GM12864 (cell line): ENCODE data around the gene SCLT1.
A peak's percentile ranks its signal among the peaks of the same experiment; 100 is the strongest.

Source experiments
- DNase-seq: peaks from one replicate; pipeline ENCODE4 v3.0.0-alpha.2; 2011; ENCODE audit warnings: low read depth
- H3K4me3 ChIP-seq: 2 replicates; pipeline ENCODE4 v1.5.1; 2011; ENCODE audit warnings: mild to moderate bottlenecking, low read depth, low read length, control low read depth
- TF ChIP-seq, protein P1 (sequence below): IDR thresholded peaks from 2 replicates; pipeline ENCODE4 v1.5.1; 2011; ENCODE audit warnings: low read depth, mild to moderate bottlenecking, moderate library complexity, low read length, control low read depth, inconsistent platforms; ENCODE audit errors: missing control alignments

Gene SCLT1

GRCh38 chr4:128917781-128918180 is 175.6 kb downstream of the SCLT1 start:
- H3K4me3 ChIP-seq = no peak overlapping the region
- peak; percentile 45 for DNase-seq
- TF ChIP-seq, protein P1, sequence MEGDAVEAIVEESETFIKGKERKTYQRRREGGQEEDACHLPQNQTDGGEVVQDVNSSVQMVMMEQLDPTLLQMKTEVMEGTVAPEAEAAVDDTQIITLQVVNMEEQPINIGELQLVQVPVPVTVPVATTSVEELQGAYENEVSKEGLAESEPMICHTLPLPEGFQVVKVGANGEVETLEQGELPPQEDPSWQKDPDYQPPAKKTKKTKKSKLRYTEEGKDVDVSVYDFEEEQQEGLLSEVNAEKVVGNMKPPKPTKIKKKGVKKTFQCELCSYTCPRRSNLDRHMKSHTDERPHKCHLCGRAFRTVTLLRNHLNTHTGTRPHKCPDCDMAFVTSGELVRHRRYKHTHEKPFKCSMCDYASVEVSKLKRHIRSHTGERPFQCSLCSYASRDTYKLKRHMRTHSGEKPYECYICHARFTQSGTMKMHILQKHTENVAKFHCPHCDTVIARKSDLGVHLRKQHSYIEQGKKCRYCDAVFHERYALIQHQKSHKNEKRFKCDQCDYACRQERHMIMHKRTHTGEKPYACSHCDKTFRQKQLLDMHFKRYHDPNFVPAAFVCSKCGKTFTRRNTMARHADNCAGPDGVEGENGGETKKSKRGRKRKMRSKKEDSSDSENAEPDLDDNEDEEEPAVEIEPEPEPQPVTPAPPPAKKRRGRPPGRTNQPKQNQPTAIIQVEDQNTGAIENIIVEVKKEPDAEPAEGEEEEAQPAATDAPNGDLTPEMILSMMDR = no peak

GRCh38 chr4:128916832-128917231 is 176.5 kb downstream of the SCLT1 start:
- TF ChIP-seq, protein P1 = no peak
- DNase-seq = peak; percentile 46
- H3K4me3 ChIP-seq = no peak overlapping the region

DNA sequence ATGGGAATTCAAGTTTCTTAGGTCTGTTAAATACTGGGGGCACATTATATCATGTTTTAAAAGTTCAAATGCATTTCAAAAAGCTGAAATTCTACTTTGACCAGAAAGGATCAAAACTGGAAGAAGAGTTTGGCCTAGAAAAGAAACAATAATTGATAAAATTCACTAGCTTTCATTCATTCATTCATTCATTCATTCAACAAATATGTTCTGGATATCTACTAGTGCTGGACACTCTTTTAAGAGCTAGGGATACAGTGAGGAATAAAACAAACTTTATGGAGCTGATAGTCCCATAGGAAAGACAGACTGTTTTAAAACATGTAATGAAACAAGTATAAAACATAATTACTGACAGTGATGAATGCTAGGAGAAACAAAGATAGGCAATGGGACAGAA is 177.8 kb downstream of the SCLT1 start:
- DNase-seq = no peak
- H3K4me3 ChIP-seq = no peak overlapping the region
- TF ChIP-seq, protein P1 = no peak

DNA sequence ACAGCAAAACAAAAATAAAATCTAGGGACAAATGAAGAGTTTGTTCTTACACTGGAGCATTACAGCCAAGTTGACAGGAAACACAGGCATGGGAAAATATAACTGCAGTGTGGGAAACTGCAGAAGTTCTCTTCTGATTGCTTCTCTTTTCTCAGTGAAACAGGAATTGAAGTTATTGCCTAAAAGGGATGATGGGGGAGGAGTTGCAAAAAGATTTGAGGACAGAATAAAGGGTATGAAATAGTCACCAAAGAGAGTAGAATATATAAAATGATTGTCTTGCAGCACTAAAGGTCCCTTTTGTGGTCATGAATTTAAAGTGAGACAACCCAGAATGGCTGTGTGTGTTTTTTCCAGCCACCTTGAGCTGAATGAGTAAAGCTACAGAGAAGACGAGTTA is 180.1 kb downstream of the SCLT1 start:
- TF ChIP-seq, protein P1 = no peak
- no peak overlapping the region for H3K4me3 ChIP-seq
- DNase-seq = peak; percentile 24

DNA sequence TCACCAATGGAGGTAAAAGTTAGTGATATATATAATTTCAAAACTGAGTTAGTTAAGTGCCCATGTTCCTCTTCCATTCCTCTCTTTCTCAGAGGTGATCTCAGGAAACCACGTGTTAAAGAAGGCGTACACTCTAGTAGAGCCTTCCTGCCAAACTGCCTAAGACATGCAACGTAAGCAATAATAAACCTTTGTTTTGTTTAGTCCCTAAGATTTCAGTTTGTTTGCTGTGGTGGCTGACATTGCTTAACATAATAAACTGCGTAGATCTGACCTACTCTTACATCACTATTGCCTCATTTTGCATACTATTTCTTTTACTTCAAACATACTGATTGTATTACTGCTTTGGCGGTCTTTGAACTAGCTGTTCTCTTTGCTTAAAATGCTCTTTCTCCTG is 184.6 kb downstream of the SCLT1 start:
- no peak for DNase-seq
- no peak overlapping the region for H3K4me3 ChIP-seq
- TF ChIP-seq, protein P1 = no peak

GRCh38 chr4:128907981-128908380 is 185.4 kb downstream of the SCLT1 start:
- TF ChIP-seq, protein P1 = no peak
- DNase-seq = no peak
- H3K4me3 ChIP-seq = no peak overlapping the region

GRCh38 chr4:128906581-128906980 is 186.8 kb downstream of the SCLT1 start:
- H3K4me3 ChIP-seq = no peak overlapping the region
- no peak for DNase-seq
- TF ChIP-seq, protein P1 = no peak
